K562 (cell line): ENCODE results near the gene CLDN15. TPM values are rescaled to one million over a fixed set of nuclear protein-coding genes. Genes with fewer than 3 reads are reported as not detected.

Source experiments
- ARID2 ChIP-seq: fragments of 450-650 bp; IDR thresholded peaks from 2 replicates; pipeline ENCODE4 v1.6.1; 2017; ENCODE audit warnings: antibody characterized with exemption, mild to moderate bottlenecking
- MEIS2 ChIP-seq: fragments of 450-650 bp; IDR thresholded peaks from 2 replicates; pipeline ENCODE4 v1.6.1; 2014; ENCODE audit warnings: mild to moderate bottlenecking; ENCODE audit not compliant: partially characterized antibody
- POLR2A ChIP-seq: fragments of 450-650 bp; conservative IDR thresholded peaks from 2 replicates; pipeline ENCODE4 v1.6.1; 2016
- ZNF146 ChIP-seq: IDR thresholded peaks from one replicate; pipeline ENCODE4 v1.6.1; 2018; ENCODE audit warnings: missing compliant biosample characterization; ENCODE audit not compliant: unreplicated experiment
- ZNF274 ChIP-seq: IDR thresholded peaks from 2 replicates; pipeline ENCODE4 v1.6.1; 2011; ENCODE audit warnings: low read depth, mild to moderate bottlenecking, low read length, moderate library complexity, borderline replicate concordance
- polyA plus RNA-seq, 8 experiments: library from polyadenylated mRNA; depleted of rRNA in 4 of 8; stranded (reverse) in 5 of 8; unstranded in 3 of 8; fragments of >200 nt; fragmentation: Nextera tagmentation in 2 of 8; fragmentation: Illumina TruSeq in 1 of 8; extraction: Ambion mirVana in 2 of 8; extraction: Trizol in 1 of 8; gene quantifications; 2 replicates each; pipeline versions ENCODE4 v1.2.1 to v1.2.3, GENCODE V29; 2011 to 2014; ENCODE audit warnings: inconsistent platforms in 1 of 8, missing spikeins in 1 of 8
- total RNA-seq, 7 experiments: library from RNA; depleted of rRNA in 6 of 7; stranded (reverse); fragments of >200 nt in 6 of 7; fragmentation: Illumina TruSeq in 2 of 7; extraction: Trizol in 2 of 7; gene quantifications; 2 replicates each; pipeline versions ENCODE4 v1.2.1 to v1.2.3, GENCODE V29; 2011 to 2021; ENCODE audit warnings: low replicate concordance in 1 of 7
- TF ChIP-seq, protein P1 (sequence below): fragments of 200-800 bp; sonication (Bioruptor generic); IDR thresholded peaks from 2 replicates; pipeline ENCODE4 v1.6.1; 2016; ENCODE audit warnings: missing genetic modification characterization, missing compliant biosample characterization
- TF ChIP-seq, protein P2 (sequence below), 2 experiments: fragments of 450-650 bp in 1 of 2; sonication (generic) in 1 of 2; formaldehyde crosslinking; conservative IDR thresholded peaks; 2 replicates each; pipeline versions ENCODE4 v1.4.0 to v1.8.1; 2020 to 2022; ENCODE audit warnings: mild to moderate bottlenecking in 1 of 2, missing genetic modification reagents in 1 of 2

CLDN15 gene
- total and polyA plus RNA-seq, 9 of the 15 experiments (the other 6 are each of a cell fraction or from before 2014, with no cell fraction given) = 0.32 to 14.5 (median 7.4) TPM

DNA sequence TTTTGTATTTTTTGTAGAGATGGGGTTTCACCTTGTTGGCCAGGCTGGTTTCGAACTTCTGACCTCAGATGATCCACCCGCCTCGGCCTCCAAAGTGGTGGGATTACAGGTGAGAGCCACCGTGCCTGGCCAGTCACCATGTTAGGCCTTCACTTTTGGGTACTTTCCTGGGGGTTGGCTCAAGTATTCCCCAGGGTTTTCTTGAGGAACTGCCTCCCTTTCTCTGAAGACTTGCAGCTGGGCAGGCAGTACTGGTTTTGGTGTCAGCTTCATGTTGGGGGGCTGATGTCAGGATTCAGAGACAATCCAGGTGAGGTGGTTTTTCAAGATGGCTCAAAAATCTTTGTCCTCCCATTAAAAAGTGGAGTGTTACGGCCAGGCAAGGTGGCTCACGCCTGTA is 12.0 kb downstream of the CLDN15 start (continued):
- TF ChIP-seq, protein P1, sequence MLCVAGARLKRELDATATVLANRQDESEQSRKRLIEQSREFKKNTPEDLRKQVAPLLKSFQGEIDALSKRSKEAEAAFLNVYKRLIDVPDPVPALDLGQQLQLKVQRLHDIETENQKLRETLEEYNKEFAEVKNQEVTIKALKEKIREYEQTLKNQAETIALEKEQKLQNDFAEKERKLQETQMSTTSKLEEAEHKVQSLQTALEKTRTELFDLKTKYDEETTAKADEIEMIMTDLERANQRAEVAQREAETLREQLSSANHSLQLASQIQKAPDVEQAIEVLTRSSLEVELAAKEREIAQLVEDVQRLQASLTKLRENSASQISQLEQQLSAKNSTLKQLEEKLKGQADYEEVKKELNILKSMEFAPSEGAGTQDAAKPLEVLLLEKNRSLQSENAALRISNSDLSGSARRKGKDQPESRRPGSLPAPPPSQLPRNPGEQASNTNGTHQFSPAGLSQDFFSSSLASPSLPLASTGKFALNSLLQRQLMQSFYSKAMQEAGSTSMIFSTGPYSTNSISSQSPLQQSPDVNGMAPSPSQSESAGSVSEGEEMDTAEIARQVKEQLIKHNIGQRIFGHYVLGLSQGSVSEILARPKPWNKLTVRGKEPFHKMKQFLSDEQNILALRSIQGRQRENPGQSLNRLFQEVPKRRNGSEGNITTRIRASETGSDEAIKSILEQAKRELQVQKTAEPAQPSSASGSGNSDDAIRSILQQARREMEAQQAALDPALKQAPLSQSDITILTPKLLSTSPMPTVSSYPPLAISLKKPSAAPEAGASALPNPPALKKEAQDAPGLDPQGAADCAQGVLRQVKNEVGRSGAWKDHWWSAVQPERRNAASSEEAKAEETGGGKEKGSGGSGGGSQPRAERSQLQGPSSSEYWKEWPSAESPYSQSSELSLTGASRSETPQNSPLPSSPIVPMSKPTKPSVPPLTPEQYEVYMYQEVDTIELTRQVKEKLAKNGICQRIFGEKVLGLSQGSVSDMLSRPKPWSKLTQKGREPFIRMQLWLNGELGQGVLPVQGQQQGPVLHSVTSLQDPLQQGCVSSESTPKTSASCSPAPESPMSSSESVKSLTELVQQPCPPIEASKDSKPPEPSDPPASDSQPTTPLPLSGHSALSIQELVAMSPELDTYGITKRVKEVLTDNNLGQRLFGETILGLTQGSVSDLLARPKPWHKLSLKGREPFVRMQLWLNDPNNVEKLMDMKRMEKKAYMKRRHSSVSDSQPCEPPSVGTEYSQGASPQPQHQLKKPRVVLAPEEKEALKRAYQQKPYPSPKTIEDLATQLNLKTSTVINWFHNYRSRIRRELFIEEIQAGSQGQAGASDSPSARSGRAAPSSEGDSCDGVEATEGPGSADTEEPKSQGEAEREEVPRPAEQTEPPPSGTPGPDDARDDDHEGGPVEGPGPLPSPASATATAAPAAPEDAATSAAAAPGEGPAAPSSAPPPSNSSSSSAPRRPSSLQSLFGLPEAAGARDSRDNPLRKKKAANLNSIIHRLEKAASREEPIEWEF (CRISPR knock-in tag) = no peak
- TF ChIP-seq MEIS2 = no peak
- TF ChIP-seq POLR2A = no peak
- TF ChIP-seq, protein P2, sequence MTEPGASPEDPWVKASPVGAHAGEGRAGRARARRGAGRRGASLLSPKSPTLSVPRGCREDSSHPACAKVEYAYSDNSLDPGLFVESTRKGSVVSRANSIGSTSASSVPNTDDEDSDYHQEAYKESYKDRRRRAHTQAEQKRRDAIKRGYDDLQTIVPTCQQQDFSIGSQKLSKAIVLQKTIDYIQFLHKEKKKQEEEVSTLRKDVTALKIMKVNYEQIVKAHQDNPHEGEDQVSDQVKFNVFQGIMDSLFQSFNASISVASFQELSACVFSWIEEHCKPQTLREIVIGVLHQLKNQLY (CRISPR knock-in tag; conservative IDR thresholded peaks at IDR 0.05) = no peak
- no peak for TF ChIP-seq ARID2
- no peak for TF ChIP-seq ZNF274
- TF ChIP-seq ZNF146 (CRISPR knock-in tag) = no peak
